Fibroblast of mammary gland (primary cell): ENCODE measurements around the gene PLEKHF1.
"Not testable (repeated sequence)": the region's sequence is repeated elsewhere in the genome, so short reads cannot be mapped to it uniquely, and the experiment has no call there.

Experiments
- DNase-seq: peaks from one replicate; pipeline ENCODE4 v3.0.0-alpha.2; 2010; ENCODE audit warnings: low read depth
- H3K4me3 ChIP-seq: 2 replicates; pipeline ENCODE4 v1.5.1; 2011; ENCODE audit warnings: low read depth, mild to moderate bottlenecking, low read length, moderate library complexity; ENCODE audit not compliant: control insufficient read depth
- CTCF ChIP-seq: conservative IDR thresholded peaks from 2 replicates; pipeline ENCODE4 v1.5.1; 2011; ENCODE audit warnings: low read depth, low read length, inconsistent platforms; ENCODE audit not compliant: control insufficient read depth, insufficient read depth

The PLEKHF1 gene

GRCh38 chr19:29620931-29621351 lies 44.3 kb upstream of the PLEKHF1 start:
- no peak for DNase-seq
- H3K4me3 ChIP-seq = no peak overlapping the region
- no peak for TF ChIP-seq CTCF

- no peak for DNase-seq
- no peak for TF ChIP-seq CTCF
- no peak overlapping the region for H3K4me3 ChIP-seq
These were observed 42.8 kb upstream of the PLEKHF1 start for GRCh38 chr19:29622166-29623070.

GRCh38 chr19:29623726-29624488 lies 41.4 kb upstream of the PLEKHF1 start:
- TF ChIP-seq CTCF = no peak
- no peak overlapping the region for H3K4me3 ChIP-seq
- no peak for DNase-seq

GRCh38 chr19:29624489-29625185 lies 40.6 kb upstream of the PLEKHF1 start:
- no peak for TF ChIP-seq CTCF
- H3K4me3 ChIP-seq = no peak overlapping the region
- DNase-seq = peak; percentile 11

- no peak overlapping the region for H3K4me3 ChIP-seq
- no peak for TF ChIP-seq CTCF
- DNase-seq = no peak
These were observed 40.0 kb upstream of the PLEKHF1 start for GRCh38 chr19:29625186-29625651.

- H3K4me3 ChIP-seq = no peak overlapping the region
- TF ChIP-seq CTCF = no peak
- DNase-seq = no peak
These were observed 38.9 kb upstream of the PLEKHF1 start for GRCh38 chr19:29626386-29626785.

GRCh38 chr19:29626832-29627231 lies 38.4 kb upstream of the PLEKHF1 start:
- not testable (repeated sequence) for H3K4me3 ChIP-seq, DNase-seq
